ENCODE results near the gene MYO15A.

Gene MYO15A

GRCh38 chr17:18107971-18108370, 585 bp upstream of the MYO15A start:
- Histone ChIP-seq H3K36me3 (peaks cover 26 to 48% (median 42%) of the 10 kb centered on the region in 3 donors), H3K27ac (no peak overlapping the region)
- intact Hi-C loops (cut with DNase I; ENCODE audit: low total_unique reads) = no loop called here

GRCh38 chr17:18109935-18110485, 1.5 kb downstream of the MYO15A start:
- Histone ChIP-seq H3K27me3 (no peaks in the 10 kb centered on the region), H3K36me3 (peaks cover 13 to 28% (median 24%) of the 10 kb centered on the region in 3 donors), H3K27ac (no peak overlapping the region), H3K4me3 (no peak overlapping the region), H3K4me1 (no peaks in the 10 kb centered on the region), H3K9me3 (no peaks in the 10 kb centered on the region)
- TF ChIP-seq CTCF (IDR thresholded peaks at IDR 0.05) = no peak
- no peak for DNase-seq
- intact Hi-C loops (cut with DNase I; ENCODE audit: low total_unique reads) = no loop called here

More at GRCh38 chr17:18107971-18108370, 585 bp upstream of the MYO15A start:
- TF ChIP-seq CTCF (IDR thresholded peaks at IDR 0.05) = no peak
- no peaks in the 10 kb centered on the region for H3K9me3 ChIP-seq
- no peak for DNase-seq
- no peak overlapping the region for H3K4me3 ChIP-seq
- no peaks in the 10 kb centered on the region for H3K4me1 ChIP-seq
- H3K27me3 ChIP-seq = no peaks in the 10 kb centered on the region

GRCh38 chr17:18110636-18111145, 2.1 kb downstream of the MYO15A start:
- Histone ChIP-seq H3K9me3 (no peaks in the 10 kb centered on the region), H3K27ac (no peak overlapping the region), H3K27me3 (no peaks in the 10 kb centered on the region), H3K4me3 (no peak overlapping the region), H3K4me1 (no peaks in the 10 kb centered on the region), H3K36me3 (peaks cover 13 to 21% (median 18%) of the 10 kb centered on the region in 3 donors)
- no peak for TF ChIP-seq CTCF (IDR thresholded peaks at IDR 0.05)
- no peak for DNase-seq
- intact Hi-C loops (cut with DNase I; ENCODE audit: low total_unique reads) = no loop called here

- no peak overlapping the region for H3K27ac ChIP-seq
- no peaks in the 10 kb centered on the region for H3K27me3 ChIP-seq
- no peak overlapping the region for H3K4me3 ChIP-seq
- intact Hi-C loops (cut with DNase I; ENCODE audit: low total_unique reads) = no loop called here
- DNase-seq = no peak
- H3K36me3 ChIP-seq = peaks cover 8 to 14% (median 11%) of the 10 kb centered on the region in 3 donors
- no peak for TF ChIP-seq CTCF (IDR thresholded peaks at IDR 0.05)
- H3K4me1 ChIP-seq = no peaks in the 10 kb centered on the region
- H3K9me3 ChIP-seq = no peaks in the 10 kb centered on the region
Measured at GRCh38 chr17:18111330-18111971, 2.9 kb downstream of the MYO15A start.

- no peaks in the 10 kb centered on the region for H3K36me3 ChIP-seq
- no peak for DNase-seq
- H3K27me3 ChIP-seq = no peaks in the 10 kb centered on the region
- H3K4me1 ChIP-seq = no peaks in the 10 kb centered on the region
- H3K4me3 ChIP-seq = no peak overlapping the region
- TF ChIP-seq CTCF (IDR thresholded peaks at IDR 0.05) = no peak
- intact Hi-C loops (cut with DNase I; ENCODE audit: low total_unique reads) = no loop called here
- H3K9me3 ChIP-seq = peaks cover 0 to 6% (median 0%) of the 10 kb centered on the region in 3 donors
- H3K27ac ChIP-seq = no peak overlapping the region
Measured at GRCh38 chr17:18115517-18115916, 7.0 kb downstream of the MYO15A start.
